Liver (tissue), 9 donors: ENCODE measurements around the gene CALU. TPM values are rescaled to one million over a fixed set of nuclear protein-coding genes. Genes with fewer than 3 reads are reported as not detected.

Experiments
- DNase-seq: peaks from one replicate; pipeline ENCODE4 v3.0.0-alpha.2; 2017; ENCODE audit warnings: low spot score
- H3K27ac ChIP-seq, 2 donors: one replicate each; pipeline ENCODE4 v1.7.0; 2013; ENCODE audit warnings: inconsistent platforms in 2 of 2, low read length in 2 of 2, control low read depth in 1 of 2, low read depth in 1 of 2, mild to moderate bottlenecking in 1 of 2
- H3K27me3 ChIP-seq, 4 donors: one replicate each; pipeline versions ENCODE4 v1.6.1 to v1.7.0; 2013; ENCODE audit warnings: low read length in 3 of 4, inconsistent platforms in 1 of 4, mild to moderate bottlenecking in 1 of 4, moderate library complexity in 1 of 4; ENCODE audit not compliant: control insufficient read depth in 4 of 4, insufficient read depth in 4 of 4
- H3K36me3 ChIP-seq, 4 donors: one replicate each; pipeline versions ENCODE4 v1.6.1 to v1.7.0; 2013; ENCODE audit warnings: low read length in 3 of 4, mild to moderate bottlenecking in 3 of 4, low read depth in 1 of 4, moderate library complexity in 1 of 4; ENCODE audit not compliant: control insufficient read depth in 4 of 4, insufficient read depth in 3 of 4
- H3K4me1 ChIP-seq, 4 donors: one replicate each; pipeline versions ENCODE4 v1.6.1 to v1.7.0; 2013; ENCODE audit warnings: low read length in 3 of 4, mild to moderate bottlenecking in 3 of 4, moderate library complexity in 1 of 4; ENCODE audit not compliant: control insufficient read depth in 4 of 4, insufficient read depth in 4 of 4
- H3K4me3 ChIP-seq, 3 donors: one replicate each; pipeline versions ENCODE4 v1.6.1 to v1.7.0; 2013; ENCODE audit warnings: low read length in 3 of 3, control low read depth in 1 of 3, low read depth in 1 of 3, mild to moderate bottlenecking in 1 of 3
- H3K9ac ChIP-seq, 2 donors: one replicate each; pipeline ENCODE4 v1.7.0; 2013; ENCODE audit warnings: low read length in 2 of 2, mild to moderate bottlenecking in 2 of 2, moderate library complexity in 2 of 2, control low read depth in 1 of 2, low read depth in 1 of 2
- H3K9me3 ChIP-seq, 4 donors: one replicate each; pipeline versions ENCODE4 v1.6.1 to v1.7.0; 2013; ENCODE audit warnings: low read length in 3 of 4; ENCODE audit not compliant: control insufficient read depth in 4 of 4
- EGR1 ChIP-seq, 2 donors: IDR thresholded peaks; 2 replicates each; pipeline ENCODE4 v1.6.1; 2016 to 2018; ENCODE audit warnings: antibody characterized with exemption in 2 of 2, low read depth in 2 of 2
- FOXA1 ChIP-seq: IDR thresholded peaks from 2 replicates; pipeline ENCODE4 v1.6.1; 2016; ENCODE audit warnings: antibody characterized with exemption
- FOXA2 ChIP-seq: IDR thresholded peaks from 2 replicates; pipeline ENCODE4 v1.6.1; 2016; ENCODE audit warnings: antibody characterized with exemption
- GABPA ChIP-seq, 2 donors: IDR thresholded peaks in 1 of 2; conservative IDR thresholded peaks in 1 of 2; 2 replicates each; pipeline ENCODE4 v1.6.1; 2016; ENCODE audit warnings: antibody characterized with exemption in 2 of 2, mild to moderate bottlenecking in 1 of 2, moderate library complexity in 1 of 2
- HNF4A ChIP-seq, 2 donors: conservative IDR thresholded peaks; 2 replicates each; pipeline ENCODE4 v1.6.1; 2016; ENCODE audit warnings: antibody characterized with exemption in 2 of 2, mild to moderate bottlenecking in 2 of 2
- HNF4G ChIP-seq: IDR thresholded peaks from 2 replicates; pipeline ENCODE4 v1.6.1; 2016; ENCODE audit warnings: antibody characterized with exemption
- JUND ChIP-seq, 2 donors: IDR thresholded peaks; 2 replicates each; pipeline ENCODE4 v1.6.1; 2016; ENCODE audit warnings: antibody characterized with exemption in 2 of 2
- NR2F2 ChIP-seq: IDR thresholded peaks from 2 replicates; pipeline ENCODE4 v1.6.1; 2016; ENCODE audit warnings: antibody characterized with exemption
- RAD21 ChIP-seq, 2 donors: IDR thresholded peaks; 2 replicates each; pipeline ENCODE4 v1.6.1; 2016; ENCODE audit warnings: antibody characterized with exemption in 2 of 2, mild to moderate bottlenecking in 2 of 2
- REST ChIP-seq: IDR thresholded peaks from 2 replicates; pipeline ENCODE4 v1.6.1; 2016; ENCODE audit warnings: antibody characterized with exemption, mild to moderate bottlenecking
- RXRA ChIP-seq, 2 donors: IDR thresholded peaks; 2 replicates each; pipeline ENCODE4 v1.6.1; 2017 to 2018; ENCODE audit warnings: antibody characterized with exemption in 2 of 2, mild to moderate bottlenecking in 1 of 2
- SP1 ChIP-seq: IDR thresholded peaks from 2 replicates; pipeline ENCODE4 v1.6.1; 2018; ENCODE audit warnings: antibody characterized with exemption, mild to moderate bottlenecking
- TAF1 ChIP-seq: conservative IDR thresholded peaks from 2 replicates; pipeline ENCODE4 v1.6.1; 2016; ENCODE audit warnings: antibody characterized with exemption, mild to moderate bottlenecking
- YY1 ChIP-seq: IDR thresholded peaks from 2 replicates; pipeline ENCODE4 v1.6.1; 2016; ENCODE audit warnings: antibody characterized with exemption, mild to moderate bottlenecking
- ZBTB33 ChIP-seq: IDR thresholded peaks from 2 replicates; pipeline ENCODE4 v1.6.1; 2016; ENCODE audit warnings: antibody characterized with exemption
- WGBS: extraction: QIAGEN DNeasy Blood & Tissue Kit; methylation state at CpG from one replicate; pipeline ENCODE4 v1.1.7; 2013; 5-methylcytosine and 5-hydroxymethylcytosine counted together
- polyA plus RNA-seq, 2 donors: library from polyadenylated mRNA; stranded (reverse) in 1 of 2; unstranded in 1 of 2; fragments of 200-250 nt in 1 of 2; fragments of >200 nt in 1 of 2; fragmentation: Nextera tagmentation in 1 of 2; extraction: Ambion mirVana in 1 of 2; gene quantifications; one replicate each; pipeline versions ENCODE4 v1.2.1 to v1.2.3, GENCODE V29; 2013 to 2015
- total RNA-seq, 2 donors: library from RNA; depleted of rRNA; stranded (reverse); fragments of >200 nt; gene quantifications; one replicate each; pipeline ENCODE4 v1.2.3, GENCODE V29; 2014
- TF ChIP-seq, protein P1 (sequence below): IDR thresholded peaks from 2 replicates; pipeline ENCODE4 v1.6.1; 2016; ENCODE audit warnings: antibody characterized with exemption
- TF ChIP-seq, protein P2 (sequence below): fragments of 150-350 bp; IDR thresholded peaks from 2 replicates; pipeline ENCODE4 v1.5.1; 2017; ENCODE audit warnings: improper control_type of control experiment, low read depth, low read length; ENCODE audit not compliant: missing input control
- TF ChIP-seq, protein P3 (sequence below): IDR thresholded peaks from 2 replicates; pipeline ENCODE4 v1.6.1; 2016; ENCODE audit warnings: antibody characterized with exemption
- donor health status: healthy.
- donor health status: healthy.
- donor health status: healthy.
- donor health status: healthy.
- donor health status: healthy.

The CALU gene
- total and polyA plus RNA-seq, 4 donors = 37.1 to 57.9 (median 42.5) TPM

- Histone ChIP-seq H3K27me3 (no peaks in the 10 kb centered on the region), H3K4me1 (peaks cover 0 to 23% (median 14%) of the 10 kb centered on the region in 4 donors), H3K36me3 (no peaks in the 10 kb centered on the region), H3K9me3 (no peaks in the 10 kb centered on the region), H3K9ac (peak overlapping the region; percentile 70 to 87), H3K4me3 (peak overlapping the region; percentile 89 to 100 (median 92)), H3K27ac (peak overlapping the region; percentile 87 to 96)
- no peak for DNase-seq
- WGBS = 7% methylated on average over 13 of the region's 13 CpGs
- no peak for TF ChIP-seq HNF4G
- no peak for TF ChIP-seq SP1
- TF ChIP-seq, protein P1, sequence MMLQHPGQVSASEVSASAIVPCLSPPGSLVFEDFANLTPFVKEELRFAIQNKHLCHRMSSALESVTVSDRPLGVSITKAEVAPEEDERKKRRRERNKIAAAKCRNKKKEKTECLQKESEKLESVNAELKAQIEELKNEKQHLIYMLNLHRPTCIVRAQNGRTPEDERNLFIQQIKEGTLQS = no peak
- TF ChIP-seq HNF4A (conservative IDR thresholded peaks at IDR 0.05) = no peak
- TF ChIP-seq FOXA1 = no peak
- TF ChIP-seq RAD21 (IDR thresholded peaks at IDR 0.05) = no peak
- TF ChIP-seq, protein P2, sequence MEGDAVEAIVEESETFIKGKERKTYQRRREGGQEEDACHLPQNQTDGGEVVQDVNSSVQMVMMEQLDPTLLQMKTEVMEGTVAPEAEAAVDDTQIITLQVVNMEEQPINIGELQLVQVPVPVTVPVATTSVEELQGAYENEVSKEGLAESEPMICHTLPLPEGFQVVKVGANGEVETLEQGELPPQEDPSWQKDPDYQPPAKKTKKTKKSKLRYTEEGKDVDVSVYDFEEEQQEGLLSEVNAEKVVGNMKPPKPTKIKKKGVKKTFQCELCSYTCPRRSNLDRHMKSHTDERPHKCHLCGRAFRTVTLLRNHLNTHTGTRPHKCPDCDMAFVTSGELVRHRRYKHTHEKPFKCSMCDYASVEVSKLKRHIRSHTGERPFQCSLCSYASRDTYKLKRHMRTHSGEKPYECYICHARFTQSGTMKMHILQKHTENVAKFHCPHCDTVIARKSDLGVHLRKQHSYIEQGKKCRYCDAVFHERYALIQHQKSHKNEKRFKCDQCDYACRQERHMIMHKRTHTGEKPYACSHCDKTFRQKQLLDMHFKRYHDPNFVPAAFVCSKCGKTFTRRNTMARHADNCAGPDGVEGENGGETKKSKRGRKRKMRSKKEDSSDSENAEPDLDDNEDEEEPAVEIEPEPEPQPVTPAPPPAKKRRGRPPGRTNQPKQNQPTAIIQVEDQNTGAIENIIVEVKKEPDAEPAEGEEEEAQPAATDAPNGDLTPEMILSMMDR = no peak
- no peak for TF ChIP-seq RXRA (IDR thresholded peaks at IDR 0.05)
- TF ChIP-seq FOXA2 = no peak
- no peak for TF ChIP-seq ZBTB33
- no peak for TF ChIP-seq EGR1 (IDR thresholded peaks at IDR 0.05; ENCODE audit: low read depth in 2 of 2)
- TF ChIP-seq TAF1 = no peak
- no peak for TF ChIP-seq YY1
- TF ChIP-seq JUND (IDR thresholded peaks at IDR 0.05) = no peak
- TF ChIP-seq GABPA (IDR thresholded peaks at IDR 0.05 in 1 of 2, conservative IDR thresholded peaks at IDR 0.05 in 1 of 2) = no peak
- no peak for TF ChIP-seq NR2F2
- TF ChIP-seq REST = no peak
- TF ChIP-seq, protein P3, sequence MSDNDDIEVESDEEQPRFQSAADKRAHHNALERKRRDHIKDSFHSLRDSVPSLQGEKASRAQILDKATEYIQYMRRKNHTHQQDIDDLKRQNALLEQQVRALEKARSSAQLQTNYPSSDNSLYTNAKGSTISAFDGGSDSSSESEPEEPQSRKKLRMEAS = no peak
Observed at GRCh38 chr7:128739990-128740682, 977 bp downstream of the CALU start.
